HG02571 (cell line): ENCODE measurements around the gene UBASH3A.
"Not testable (repeated sequence)": the region's sequence is repeated elsewhere in the genome, so short reads cannot be mapped to it uniquely, and the experiment has no call there.

Experiments
- ATAC-seq: cut with Tn5 transposase; IDR thresholded peaks from one replicate; pipeline ENCODE4 v1.9.1; 2021; ENCODE audit warnings: mild to moderate bottlenecking, moderate library complexity; ENCODE audit not compliant: unreplicated experiment

The UBASH3A gene

GRCh38 chr21:42465008-42465802 lies 61.5 kb downstream of the UBASH3A start:
- no peak for ATAC-seq

DNA sequence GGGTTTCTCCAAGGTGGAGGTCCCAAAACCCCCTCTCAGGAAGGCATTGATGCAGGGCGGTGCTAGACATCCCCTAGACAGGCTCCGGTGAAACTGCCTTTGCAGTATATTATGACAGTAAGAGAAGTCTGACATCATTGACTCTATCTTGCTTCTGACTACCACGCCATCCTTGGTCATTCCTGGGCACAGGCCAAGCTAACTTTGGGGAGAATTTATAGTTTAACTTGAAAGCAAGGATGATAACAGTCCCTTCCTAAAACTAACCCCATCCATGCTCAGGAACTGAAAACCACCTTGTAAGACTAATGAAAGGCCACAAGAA lies 62.1 kb downstream of the UBASH3A start:
- no peak for ATAC-seq

GRCh38 chr21:42466700-42467099 lies 63.0 kb downstream of the UBASH3A start:
- ATAC-seq, result no peak

GRCh38 chr21:42467140-42467983 lies 63.7 kb downstream of the UBASH3A start:
- no peak for ATAC-seq

DNA sequence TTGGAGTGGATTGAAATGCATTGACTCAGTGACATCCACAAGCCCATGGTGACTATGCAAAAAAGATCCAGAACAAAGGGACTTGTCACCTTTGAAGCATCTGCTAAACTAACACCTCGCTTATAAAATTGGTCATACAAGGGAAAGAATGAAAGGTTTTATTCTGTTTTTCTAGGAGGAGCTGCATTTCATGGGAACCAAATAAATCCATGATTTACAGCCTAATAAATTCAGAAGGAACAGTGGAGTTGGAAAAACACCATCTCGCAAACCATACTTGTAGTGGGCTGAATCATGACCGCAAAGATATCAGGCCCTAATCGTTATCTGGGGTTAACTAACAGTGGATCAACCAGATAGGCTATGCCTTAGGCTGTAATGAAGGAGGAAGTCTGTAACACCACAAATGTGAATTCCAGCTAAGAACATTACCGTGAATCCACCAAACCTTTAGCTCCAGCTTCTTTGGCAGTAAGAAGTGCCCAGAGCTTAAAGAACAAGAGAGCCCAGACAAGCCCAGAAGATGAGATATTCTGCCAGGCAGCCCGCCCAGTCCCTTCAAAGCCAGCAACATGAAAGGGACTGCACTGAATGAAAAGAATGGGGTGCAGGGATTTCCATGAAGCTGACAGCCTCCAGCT lies 64.9 kb downstream of the UBASH3A start:
- no peak for ATAC-seq

DNA sequence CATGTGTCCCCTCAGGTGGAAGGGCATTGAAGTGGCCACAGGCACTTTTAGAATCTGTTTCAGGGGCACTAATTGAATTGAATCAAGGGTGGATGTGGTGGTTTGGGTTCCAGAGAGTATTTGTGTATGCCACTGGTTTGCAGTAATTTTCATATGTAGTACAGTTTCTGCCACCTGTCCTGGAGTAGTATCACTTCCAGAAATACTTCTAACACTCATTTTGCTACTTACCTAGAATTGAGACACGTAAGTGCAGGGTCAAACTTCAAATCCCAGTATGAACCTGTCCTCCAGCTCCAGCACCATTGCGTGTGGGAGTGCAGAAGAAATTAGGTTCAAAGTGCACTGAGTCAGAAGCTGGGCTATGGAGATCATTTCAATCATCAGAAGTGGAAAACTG lies 65.6 kb downstream of the UBASH3A start:
- no peak for ATAC-seq

GRCh38 chr21:42469726-42470125 lies 66.0 kb downstream of the UBASH3A start:
- ATAC-seq, result not testable (repeated sequence)

DNA sequence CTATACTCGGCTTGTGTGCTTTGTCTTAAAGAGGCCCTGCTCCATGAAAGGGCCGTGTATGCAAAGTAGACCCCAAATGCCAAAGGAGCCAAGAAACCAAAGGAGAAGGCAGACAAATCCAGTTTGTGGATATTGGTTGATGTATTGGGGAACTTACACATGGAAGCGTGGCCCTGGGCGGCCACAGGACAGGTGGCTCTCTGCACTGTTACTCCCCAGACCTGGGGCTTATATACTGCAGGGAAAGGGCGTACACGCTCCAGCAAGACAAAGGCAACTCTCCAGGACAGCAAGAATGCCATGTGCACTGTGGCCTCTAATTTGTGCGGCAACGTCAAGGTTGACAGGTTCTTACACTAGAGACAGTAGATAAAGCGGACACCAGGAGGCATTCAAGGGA lies 67.5 kb downstream of the UBASH3A start:
- no peak for ATAC-seq

- no peak for ATAC-seq
Measured at GRCh38 chr21:42471716-42472330, 68.1 kb downstream of the UBASH3A start.

DNA sequence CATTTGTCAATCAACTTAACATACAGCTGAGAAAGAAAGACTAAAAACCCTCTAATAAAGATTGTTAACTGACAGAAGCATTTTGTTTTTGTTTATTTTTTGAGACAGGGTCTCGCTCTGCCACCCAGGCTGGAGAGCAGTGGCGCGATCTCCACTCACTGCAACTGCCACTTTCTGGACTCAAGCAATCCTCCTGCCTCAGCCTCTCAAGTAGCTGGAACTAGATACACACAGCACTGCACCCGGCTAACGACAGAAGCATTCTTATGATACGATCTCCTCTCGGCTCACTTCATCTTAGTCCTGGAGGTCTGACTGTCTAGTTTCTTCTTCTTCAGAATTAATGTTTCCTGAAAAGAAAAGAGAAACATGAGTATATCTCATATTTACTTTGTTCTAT lies 68.8 kb downstream of the UBASH3A start:
- ATAC-seq, result no peak

DNA sequence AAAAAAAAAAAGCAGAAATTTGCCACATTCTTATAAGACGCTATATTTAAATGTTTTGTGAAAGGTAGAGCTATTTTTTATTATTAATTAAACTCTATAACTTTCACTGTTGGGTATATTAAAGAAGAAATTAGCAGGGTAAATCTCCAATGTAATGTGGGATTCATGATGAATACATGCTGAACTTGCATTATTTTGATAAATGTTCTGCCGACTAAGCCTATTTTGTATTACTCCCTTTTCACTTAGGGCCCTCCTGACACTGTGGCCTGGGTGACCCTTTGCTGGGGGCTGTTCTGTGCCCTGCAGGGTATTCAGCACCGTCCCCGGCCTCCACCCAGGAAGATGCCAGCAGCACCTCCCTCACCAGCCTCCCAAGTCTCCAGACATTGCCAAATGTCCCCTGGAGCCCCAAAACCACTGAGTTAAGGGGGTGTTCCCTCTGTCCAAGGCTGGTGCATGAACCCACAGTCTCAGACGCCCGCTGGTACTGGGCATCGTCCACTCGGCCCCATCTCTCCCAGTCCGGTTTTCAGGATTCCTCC lies 69.9 kb downstream of the UBASH3A start:
- ATAC-seq, result no peak

DNA sequence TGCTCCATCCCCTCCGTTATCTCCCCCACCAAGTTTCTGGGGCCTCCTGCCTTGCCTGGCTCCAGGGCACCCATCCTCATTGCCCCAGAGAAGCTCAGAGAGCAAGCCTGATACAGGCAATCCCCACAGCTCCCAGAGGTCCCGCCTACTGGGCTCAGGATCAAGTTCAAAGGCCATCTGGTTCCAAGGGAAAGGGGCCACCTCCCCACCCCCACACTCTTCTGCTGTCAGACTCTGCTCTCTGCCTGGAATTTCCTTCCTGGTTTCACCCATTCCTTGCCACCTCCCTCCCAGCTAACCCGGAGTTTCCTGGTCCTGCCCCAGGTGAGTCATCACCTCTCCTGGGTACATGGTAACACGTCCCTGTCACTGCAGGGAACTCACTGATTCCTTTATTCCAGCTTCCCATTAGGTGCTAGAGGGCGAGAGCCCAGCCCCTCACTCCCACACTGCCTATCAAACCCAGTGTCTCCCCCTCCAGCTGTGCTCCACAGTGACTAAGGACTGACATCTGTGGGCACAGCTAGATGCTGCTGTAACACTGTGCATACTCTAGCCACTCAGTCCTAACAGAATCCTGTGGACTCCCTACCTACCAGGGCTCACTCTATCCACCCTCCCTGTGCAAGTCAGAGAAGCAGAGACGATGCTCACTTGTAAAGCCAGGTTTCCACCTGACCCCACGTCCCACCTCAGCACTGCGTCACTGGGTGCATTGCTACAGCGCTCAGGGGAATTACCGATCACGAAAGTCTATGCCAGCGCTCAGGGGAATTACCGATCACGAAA lies 70.5 kb downstream of the UBASH3A start:
- no peak for ATAC-seq

GRCh38 chr21:42475036-42475435 lies 71.3 kb downstream of the UBASH3A start:
- no peak for ATAC-seq

- no peak for ATAC-seq
Measured at GRCh38 chr21:42475526-42476387, 72.1 kb downstream of the UBASH3A start.

GRCh38 chr21:42476388-42477331 lies 73.0 kb downstream of the UBASH3A start:
- no peak for ATAC-seq

DNA sequence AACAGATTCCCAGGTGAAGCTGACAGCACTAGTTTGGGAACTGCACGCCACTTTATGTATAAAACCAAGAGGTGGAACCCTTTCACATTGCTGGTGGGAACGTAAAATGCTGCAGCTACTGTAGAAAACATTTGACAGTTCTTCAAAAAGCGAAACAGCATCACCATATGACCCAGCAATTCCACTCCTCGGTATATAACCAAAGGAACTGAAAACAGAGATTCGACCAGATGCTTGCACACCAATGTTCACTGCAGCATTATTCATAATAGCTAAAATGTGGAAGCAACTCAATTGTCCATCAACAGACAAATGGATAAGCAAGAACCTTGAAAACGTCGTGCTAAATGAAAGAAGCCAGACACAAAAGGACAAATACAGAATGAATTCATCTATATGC lies 74.8 kb downstream of the UBASH3A start:
- no peak for ATAC-seq

DNA sequence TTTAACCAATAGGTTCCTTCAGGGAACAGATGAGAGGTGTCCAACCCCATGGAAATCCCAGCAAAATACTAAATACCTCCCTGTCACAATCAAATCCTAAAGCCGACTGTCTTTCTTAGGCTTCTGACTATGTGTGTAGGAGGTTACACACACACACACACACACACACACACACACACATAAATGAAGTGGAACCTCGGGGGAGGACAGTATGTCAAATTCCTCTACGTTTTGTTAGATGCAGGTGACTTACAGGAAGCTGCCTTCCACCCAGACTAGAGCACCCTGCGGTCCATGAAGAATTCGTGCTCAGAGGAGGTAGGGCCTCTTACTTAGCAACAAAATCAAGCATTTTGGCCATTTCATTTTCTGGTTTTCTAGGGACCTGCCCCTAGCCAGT lies 75.9 kb downstream of the UBASH3A start:
- ATAC-seq, result no peak

- no peak for ATAC-seq
Measured at GRCh38 chr21:42480736-42481135, 77.0 kb downstream of the UBASH3A start.
